Chondrocyte (in vitro differentiated cells): ENCODE results near the gene STK10. TPM values are rescaled to one million over a fixed set of nuclear protein-coding genes. Genes with fewer than 3 reads are reported as not detected.

Source experiments
- DNase-seq: peaks from one replicate; pipeline ENCODE4 v3.0.0; 2021; ENCODE audit warnings: mixed read lengths, low spot score
- H3K27ac Mint-ChIP-seq: one replicate; pipeline ENCODE4 v1.8.0; 2021; ENCODE audit warnings: mild to moderate bottlenecking, moderate library complexity, mixed read lengths; ENCODE audit not compliant: unreplicated experiment
- H3K27me3 Mint-ChIP-seq: 2 replicates; pipeline ENCODE4 v1.8.0; 2021; ENCODE audit warnings: low read depth, mixed read lengths
- H3K36me3 Mint-ChIP-seq: 2 replicates; pipeline ENCODE4 v1.8.0; 2021; ENCODE audit warnings: low read depth, mixed read lengths
- H3K4me1 Mint-ChIP-seq: 2 replicates; pipeline ENCODE4 v1.8.0; 2021; ENCODE audit warnings: low read depth, mild to moderate bottlenecking, mixed read lengths
- H3K4me3 Mint-ChIP-seq: one replicate; pipeline ENCODE4 v1.8.0; 2021; ENCODE audit warnings: mild to moderate bottlenecking, moderate library complexity, mixed read lengths; ENCODE audit not compliant: unreplicated experiment
- H3K9me3 Mint-ChIP-seq: 2 replicates; pipeline ENCODE4 v1.8.0; 2021; ENCODE audit warnings: low read depth, mixed read lengths
- total RNA-seq: library from RNA; stranded (reverse); gene quantifications from 3 replicates; pipeline ENCODE4 v1.2.1, GENCODE V29; 2021
- TF ChIP-seq, protein P1 (sequence below): fragments of 200-600 bp; sonication (generic); IDR thresholded peaks from 2 replicates; pipeline ENCODE4 v1.5.0; 2021; ENCODE audit warnings: antibody characterized with exemption, mild to moderate bottlenecking, moderate library complexity

STK10 gene
- total RNA-seq, 1 donor from 2014 or later = 45.9 TPM

GRCh38 chr5:172165465-172165864 is 22.6 kb downstream of the STK10 start:
- no peak for DNase-seq
- Mint-ChIP-seq H3K4me3 (no peak overlapping the region), H3K36me3 (peaks cover 6% of the 10 kb centered on the region), H3K27ac (no peak overlapping the region), H3K9me3 (no peaks in the 10 kb centered on the region), H3K4me1 (peaks cover 29% of the 10 kb centered on the region), H3K27me3 (no peaks in the 10 kb centered on the region)
- TF ChIP-seq, protein P1, sequence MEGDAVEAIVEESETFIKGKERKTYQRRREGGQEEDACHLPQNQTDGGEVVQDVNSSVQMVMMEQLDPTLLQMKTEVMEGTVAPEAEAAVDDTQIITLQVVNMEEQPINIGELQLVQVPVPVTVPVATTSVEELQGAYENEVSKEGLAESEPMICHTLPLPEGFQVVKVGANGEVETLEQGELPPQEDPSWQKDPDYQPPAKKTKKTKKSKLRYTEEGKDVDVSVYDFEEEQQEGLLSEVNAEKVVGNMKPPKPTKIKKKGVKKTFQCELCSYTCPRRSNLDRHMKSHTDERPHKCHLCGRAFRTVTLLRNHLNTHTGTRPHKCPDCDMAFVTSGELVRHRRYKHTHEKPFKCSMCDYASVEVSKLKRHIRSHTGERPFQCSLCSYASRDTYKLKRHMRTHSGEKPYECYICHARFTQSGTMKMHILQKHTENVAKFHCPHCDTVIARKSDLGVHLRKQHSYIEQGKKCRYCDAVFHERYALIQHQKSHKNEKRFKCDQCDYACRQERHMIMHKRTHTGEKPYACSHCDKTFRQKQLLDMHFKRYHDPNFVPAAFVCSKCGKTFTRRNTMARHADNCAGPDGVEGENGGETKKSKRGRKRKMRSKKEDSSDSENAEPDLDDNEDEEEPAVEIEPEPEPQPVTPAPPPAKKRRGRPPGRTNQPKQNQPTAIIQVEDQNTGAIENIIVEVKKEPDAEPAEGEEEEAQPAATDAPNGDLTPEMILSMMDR = no peak

DNA sequence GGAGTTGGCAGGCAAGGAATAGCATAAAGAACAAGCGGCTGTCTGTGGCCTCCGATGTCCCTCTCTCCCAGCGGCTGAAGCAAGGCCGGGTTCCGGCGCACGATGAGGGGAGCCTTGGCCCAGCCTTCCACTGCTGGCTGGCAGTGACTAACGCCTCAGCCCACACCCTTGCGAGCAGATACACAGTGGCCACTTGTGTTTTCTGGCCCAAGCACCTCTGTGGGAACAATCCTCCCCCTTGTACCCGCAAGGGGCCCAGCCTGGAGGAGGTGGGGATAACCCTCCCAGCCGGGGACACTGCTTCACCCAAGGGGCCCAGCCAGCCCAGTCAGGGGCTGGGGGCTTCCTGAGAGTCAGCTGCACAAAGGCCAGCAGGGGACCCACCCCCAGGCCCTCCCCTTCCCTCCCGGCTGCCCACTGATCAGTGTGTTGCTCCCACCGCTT is 23.2 kb downstream of the STK10 start:
- Mint-ChIP-seq H3K9me3 (no peaks in the 10 kb centered on the region), H3K36me3 (peaks cover 4% of the 10 kb centered on the region), H3K4me3 (no peak overlapping the region), H3K27ac (no peak overlapping the region), H3K4me1 (peaks cover 30% of the 10 kb centered on the region), H3K27me3 (no peaks in the 10 kb centered on the region)
- no peak for DNase-seq
- TF ChIP-seq, protein P1 = no peak

- TF ChIP-seq, protein P1 = no peak
- Mint-ChIP-seq H3K4me3 (no peak overlapping the region), H3K27ac (no peak overlapping the region), H3K36me3 (no peaks in the 10 kb centered on the region), H3K27me3 (no peaks in the 10 kb centered on the region), H3K9me3 (no peaks in the 10 kb centered on the region), H3K4me1 (peaks cover 23% of the 10 kb centered on the region)
- DNase-seq = no peak
These were observed 24.7 kb downstream of the STK10 start for GRCh38 chr5:172163346-172163745.

DNA sequence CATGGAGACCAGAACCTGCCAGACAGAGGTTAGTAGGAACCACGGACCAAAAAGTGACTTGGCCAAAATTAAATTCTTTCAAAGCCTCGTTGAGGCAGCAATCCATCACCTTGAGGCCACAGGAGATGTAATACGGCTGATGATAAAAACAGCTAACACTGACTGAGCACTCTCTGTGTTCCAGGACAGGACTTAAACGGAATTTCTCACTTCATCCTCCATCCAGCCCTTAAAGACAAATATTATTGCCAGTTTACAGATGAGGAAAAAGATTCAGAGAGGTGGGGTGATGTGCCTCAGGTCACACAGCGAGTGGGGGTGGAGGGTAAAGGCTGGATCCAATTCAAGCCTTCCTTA is 25.1 kb downstream of the STK10 start:
- no peak for DNase-seq
- no peaks in the 10 kb centered on the region for H3K27me3 Mint-ChIP-seq
- peaks cover 20% of the 10 kb centered on the region for H3K4me1 Mint-ChIP-seq
- TF ChIP-seq, protein P1 = no peak
- H3K27ac Mint-ChIP-seq = no peak overlapping the region
- peaks cover 2% of the 10 kb centered on the region for H3K36me3 Mint-ChIP-seq
- no peak overlapping the region for H3K4me3 Mint-ChIP-seq
- H3K9me3 Mint-ChIP-seq = no peaks in the 10 kb centered on the region

GRCh38 chr5:172162323-172162986 is 25.6 kb downstream of the STK10 start:
- Mint-ChIP-seq H3K9me3 (no peaks in the 10 kb centered on the region), H3K27me3 (no peaks in the 10 kb centered on the region), H3K27ac (no peak overlapping the region), H3K4me1 (peaks cover 19% of the 10 kb centered on the region), H3K4me3 (no peak overlapping the region), H3K36me3 (peaks cover 2% of the 10 kb centered on the region)
- TF ChIP-seq, protein P1 = peak; percentile 61
- DNase-seq = no peak
